Heart left ventricle (tissue), 13 donors: ENCODE measurements around the gene SLC9A9.
"Not testable (repeated sequence)": the region's sequence is repeated elsewhere in the genome, so short reads cannot be mapped to it uniquely, and the experiment has no call there.

Source experiments
- POLR2A ChIP-seq, 2 donors: fragments of 450-650 bp; IDR thresholded peaks; one replicate each; pipeline ENCODE4 v1.6.1; 2017; ENCODE audit warnings: antibody characterized with exemption in 2 of 2, mild to moderate bottlenecking in 2 of 2, moderate library complexity in 2 of 2
- TF ChIP-seq, protein P1 (sequence below), 12 donors: fragments of 200-600 bp; sonication (generic) in 4 of 12; IDR thresholded peaks; one replicate each; pipeline versions ENCODE4 v1.5.0 to v1.8.0; 2018 to 2022; ENCODE audit warnings: antibody characterized with exemption in 12 of 12, mild to moderate bottlenecking in 5 of 12
- donor health status: ischemic (EF 13 %, LVEDD 7.1; RV severe dilation, severe dysfunction).
- donor health status: DM: no; HTN: yes; CAD: no.
- donor health status: DM: no; HTN: no; CAD: no.
- donor health status: ischemic (EF 25% LVEDD 6.9; RV normal size, moderate dysfunction).
- donor health status: ischemic (EF 25% LVEDD 5.7; RV mildly dilated, moderate dysfunction).
- donor health status: ischemic (EF 35%, LVEDD 5.7; RV mildly dilated, moderate dysfunction).
- donor health status: nonischemic (EF 11% LVEDD 7.7; RV severe dilation, severe dysfunction).
- donor health status: DM: yes; HTN: yes; CAD: no.
- donor health status: PGD.
- donor health status: ischemic (EF 29% LVEDD 5.4; RV normal size, mild dysfunction).
- donor health status: nonischemic (EF 23%, LVEDD 6.1; RV moderate dilation, normal function).

DNA sequence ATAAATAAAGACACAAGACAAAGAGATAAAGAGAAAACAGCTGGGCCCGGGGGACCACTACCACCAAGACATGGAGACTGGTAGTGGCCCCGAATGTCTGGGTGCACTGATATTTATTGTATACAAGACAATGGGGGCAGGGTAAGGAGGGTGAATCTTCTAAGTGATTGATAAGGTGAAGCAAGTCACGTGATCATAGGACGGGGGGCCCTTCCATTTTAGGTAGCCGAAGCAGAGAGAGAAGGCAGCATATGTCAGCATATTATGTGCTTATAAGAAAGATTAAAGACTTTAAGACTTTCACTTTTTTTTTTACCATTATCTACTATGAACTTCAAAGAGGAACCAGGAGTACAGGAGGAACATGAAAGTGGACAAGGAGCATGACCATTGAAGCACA, 25.3 kb upstream of the SLC9A9 start:
- TF ChIP-seq, protein P1, sequence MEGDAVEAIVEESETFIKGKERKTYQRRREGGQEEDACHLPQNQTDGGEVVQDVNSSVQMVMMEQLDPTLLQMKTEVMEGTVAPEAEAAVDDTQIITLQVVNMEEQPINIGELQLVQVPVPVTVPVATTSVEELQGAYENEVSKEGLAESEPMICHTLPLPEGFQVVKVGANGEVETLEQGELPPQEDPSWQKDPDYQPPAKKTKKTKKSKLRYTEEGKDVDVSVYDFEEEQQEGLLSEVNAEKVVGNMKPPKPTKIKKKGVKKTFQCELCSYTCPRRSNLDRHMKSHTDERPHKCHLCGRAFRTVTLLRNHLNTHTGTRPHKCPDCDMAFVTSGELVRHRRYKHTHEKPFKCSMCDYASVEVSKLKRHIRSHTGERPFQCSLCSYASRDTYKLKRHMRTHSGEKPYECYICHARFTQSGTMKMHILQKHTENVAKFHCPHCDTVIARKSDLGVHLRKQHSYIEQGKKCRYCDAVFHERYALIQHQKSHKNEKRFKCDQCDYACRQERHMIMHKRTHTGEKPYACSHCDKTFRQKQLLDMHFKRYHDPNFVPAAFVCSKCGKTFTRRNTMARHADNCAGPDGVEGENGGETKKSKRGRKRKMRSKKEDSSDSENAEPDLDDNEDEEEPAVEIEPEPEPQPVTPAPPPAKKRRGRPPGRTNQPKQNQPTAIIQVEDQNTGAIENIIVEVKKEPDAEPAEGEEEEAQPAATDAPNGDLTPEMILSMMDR (IDR thresholded peaks at IDR 0.05): not testable (repeated sequence)
- not testable (repeated sequence) for TF ChIP-seq POLR2A (IDR thresholded peaks at IDR 0.05)
